Stimulated activated CD8-positive, alpha-beta memory T cell treated with anti-CD3 and anti-CD28 coated beads, Interleukin-15, amount 100 ng/mL, for 4 hours (primary cell): ENCODE measurements around the gene HORMAD2.

Source experiments
- DNase-seq, 2 donors: peaks; one replicate each; pipeline ENCODE4 v3.0.0-alpha.2; 2020; ENCODE audit warnings: low read depth in 2 of 2

Gene HORMAD2, protein sequence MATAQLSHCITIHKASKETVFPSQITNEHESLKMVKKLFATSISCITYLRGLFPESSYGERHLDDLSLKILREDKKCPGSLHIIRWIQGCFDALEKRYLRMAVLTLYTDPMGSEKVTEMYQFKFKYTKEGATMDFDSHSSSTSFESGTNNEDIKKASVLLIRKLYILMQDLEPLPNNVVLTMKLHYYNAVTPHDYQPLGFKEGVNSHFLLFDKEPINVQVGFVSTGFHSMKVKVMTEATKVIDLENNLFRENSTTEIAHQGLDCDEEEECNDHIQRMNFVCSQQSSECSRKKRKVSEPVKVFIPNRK

DNA sequence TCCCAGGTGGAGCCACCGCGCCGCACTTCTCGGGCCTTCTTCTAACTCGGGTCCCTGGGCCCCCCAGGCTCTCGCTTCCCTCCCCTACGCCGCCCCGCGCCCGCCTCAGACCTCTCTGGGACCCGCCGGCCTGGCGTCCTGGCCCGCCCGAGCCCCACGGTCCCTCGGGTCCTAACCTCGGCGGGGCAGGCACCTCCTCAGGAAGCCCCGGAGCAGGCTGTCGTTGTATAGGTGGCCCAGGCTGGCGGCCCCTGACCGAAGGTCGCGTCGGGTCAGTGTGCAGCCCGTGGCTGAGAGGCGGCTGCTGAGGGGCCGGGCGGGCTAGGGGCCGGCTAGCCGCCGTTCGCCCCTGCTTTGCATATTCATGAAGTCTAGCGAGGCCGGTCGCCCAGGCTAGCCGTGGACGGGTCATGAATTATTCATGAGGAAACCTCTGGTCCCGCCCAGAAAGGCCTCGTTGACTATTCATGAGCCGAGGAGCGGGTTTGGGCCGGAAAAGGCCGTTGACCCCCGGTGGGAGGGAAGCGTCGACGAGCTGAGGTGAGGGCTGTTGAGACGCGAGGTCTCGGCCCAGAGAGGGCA, at the start of gene HORMAD2:
TSS of gene HORMAD2 (plus strand) at position 513 of the 582 bp plus-strand sequence. CDS start 13,489 bp downstream, outside the sequence.
- no peak for DNase-seq

DNA sequence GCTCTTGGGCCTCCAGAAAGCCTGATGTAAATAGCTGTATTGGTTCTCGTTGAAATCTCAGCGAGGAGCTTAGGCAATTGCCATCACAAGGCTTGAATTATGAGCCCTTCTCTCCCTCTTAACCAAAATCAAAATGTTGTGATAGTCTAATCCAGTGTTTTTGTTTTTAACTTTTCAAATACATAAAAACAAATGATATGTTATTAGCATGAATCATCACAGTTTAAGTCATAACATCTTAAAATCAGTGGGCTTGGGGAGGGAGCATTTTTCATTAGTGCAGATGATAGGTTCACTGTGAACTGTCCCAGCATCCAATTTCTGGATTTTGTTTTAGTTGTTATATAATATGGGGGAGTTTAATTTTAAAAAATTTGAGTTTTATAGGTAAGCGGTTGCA, 48.9 kb upstream of the HORMAD2 start:
- no peak for DNase-seq

DNA sequence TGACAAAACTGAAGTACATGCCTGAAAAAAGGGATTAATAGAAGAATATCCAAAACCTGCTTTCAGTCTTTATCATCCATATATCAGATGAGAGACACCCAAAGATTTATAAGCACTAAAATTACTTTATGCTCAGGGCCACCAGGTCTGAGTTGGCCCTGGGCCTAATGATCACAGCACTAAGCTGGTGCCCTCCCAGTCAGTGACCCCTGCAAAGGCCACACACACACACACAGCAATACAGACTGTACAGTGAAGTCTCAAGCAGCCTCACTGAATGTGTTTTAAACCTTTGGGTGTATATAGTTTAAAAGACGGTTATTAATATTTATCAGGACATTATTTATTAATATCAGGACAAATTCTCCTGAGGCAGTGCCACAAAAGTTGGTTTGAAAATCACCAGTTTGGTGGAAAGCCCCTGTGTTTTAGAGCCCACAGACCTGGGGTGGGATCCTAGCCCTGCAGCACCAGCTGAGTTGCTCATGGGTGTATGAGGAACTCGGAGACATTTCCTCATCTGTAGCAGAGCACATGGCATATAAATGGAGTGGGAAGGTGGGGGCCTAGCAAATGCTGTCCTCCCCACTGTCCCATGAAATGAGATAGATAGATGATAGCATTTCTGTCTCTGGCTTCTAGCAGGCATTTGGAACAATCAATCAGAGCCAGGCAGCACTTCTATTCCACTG, 48.4 kb upstream of the HORMAD2 start:
- DNase-seq: no peak

DNA sequence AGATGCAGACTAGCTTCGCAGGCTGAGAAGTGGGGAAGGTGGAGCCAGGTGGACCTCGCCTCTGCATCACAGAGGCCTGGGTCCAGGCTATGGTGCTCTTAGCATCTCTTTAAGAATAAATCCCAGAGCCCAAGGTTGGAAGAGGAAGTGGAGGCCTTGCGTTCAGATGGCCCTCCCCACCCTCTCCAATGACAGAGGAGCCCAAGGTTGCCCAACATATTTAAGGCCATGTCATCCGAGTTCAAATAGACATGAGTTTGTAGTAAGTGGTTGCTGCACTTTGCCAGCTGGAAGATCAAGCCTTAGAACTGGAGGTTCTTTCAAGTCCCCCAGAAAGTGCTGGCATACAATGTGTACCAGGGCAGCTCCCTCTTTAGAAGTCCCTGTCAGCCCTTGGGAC, 47.1 kb upstream of the HORMAD2 start:
- no peak for DNase-seq

GRCh38 chr22:30033901-30034300, 46.4 kb upstream of the HORMAD2 start:
- DNase-seq: no peak

DNA sequence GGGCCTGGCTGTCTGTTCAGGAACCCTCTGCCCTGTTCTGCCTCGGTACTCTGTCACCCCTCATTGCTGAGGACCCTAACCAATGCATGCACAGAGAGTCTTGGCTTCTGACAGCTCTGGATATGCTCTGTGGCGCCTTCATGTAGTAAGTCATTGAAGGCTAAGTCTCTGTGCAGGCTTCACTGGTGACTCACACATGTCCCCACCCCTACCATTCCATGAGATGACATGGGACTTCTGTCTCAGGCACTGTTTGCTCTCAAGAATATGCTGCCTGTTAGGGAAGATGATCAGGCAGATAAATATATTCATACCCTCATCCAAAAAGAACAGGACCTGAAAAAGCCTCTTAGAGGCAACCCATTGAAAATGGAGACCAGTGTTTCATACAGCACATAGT, 43.6 kb upstream of the HORMAD2 start:
- no peak for DNase-seq

GRCh38 chr22:30038219-30038618, 42.0 kb upstream of the HORMAD2 start:
- no peak for DNase-seq

DNA sequence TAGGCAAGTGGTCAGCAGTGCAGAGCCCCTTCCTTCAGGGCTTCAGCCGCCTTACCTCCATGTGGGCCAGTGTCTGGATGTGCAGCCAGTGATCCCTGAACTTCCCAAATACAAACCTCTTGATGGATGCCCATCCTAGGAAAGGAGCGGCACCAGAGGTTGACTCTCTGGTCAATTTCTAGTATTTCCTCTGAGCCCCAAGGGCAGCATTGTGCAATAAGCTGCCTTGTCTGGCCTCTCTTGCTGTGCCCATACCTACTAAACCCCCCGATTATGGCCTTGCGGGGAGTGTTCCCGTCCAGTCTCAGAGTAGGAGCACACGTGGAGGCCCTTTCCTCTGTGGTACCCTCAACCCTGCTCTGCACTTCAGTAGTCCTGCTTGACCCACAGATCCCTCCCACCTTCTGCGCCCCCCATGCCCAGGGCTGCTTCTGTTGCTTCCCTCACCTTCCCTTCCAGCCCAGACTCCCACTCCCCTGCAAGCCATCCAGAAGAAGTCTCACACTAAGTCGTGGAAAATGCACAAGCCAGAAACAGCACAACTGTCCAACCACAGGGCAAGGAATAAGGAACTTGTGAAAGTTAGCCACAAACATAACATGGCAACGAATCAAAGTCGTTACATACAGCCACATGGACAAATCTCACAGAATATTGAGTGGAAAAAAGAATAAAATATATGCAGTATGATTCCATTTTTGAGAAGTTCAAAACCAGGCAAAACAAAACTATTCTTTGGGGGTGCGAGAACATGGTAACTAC, 39.6 kb upstream of the HORMAD2 start:
- DNase-seq: no peak

- no peak for DNase-seq
Observed at GRCh38 chr22:30041475-30041874, 38.8 kb upstream of the HORMAD2 start.

GRCh38 chr22:30041881-30042280, 38.4 kb upstream of the HORMAD2 start:
- DNase-seq: no peak

GRCh38 chr22:30043161-30043560, 37.1 kb upstream of the HORMAD2 start:
- no peak for DNase-seq

DNA sequence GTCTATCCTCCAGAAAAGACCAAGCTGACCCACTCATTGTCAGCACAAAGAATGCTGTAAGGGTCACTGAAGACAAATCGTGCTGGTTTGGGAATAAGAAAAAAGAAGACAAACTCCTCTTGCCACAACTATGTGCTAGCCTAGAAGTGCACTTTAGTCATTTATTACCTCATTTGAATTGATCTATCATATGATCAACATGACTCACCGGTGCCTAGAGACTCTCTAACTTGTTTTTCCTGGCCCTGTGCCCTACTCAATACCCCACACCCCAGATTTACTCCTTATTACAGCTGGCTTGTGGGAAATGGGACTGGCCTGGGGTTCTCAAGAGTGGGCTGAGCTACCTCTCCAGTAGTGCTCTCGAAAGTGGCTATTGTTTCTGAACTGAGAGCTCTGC, 35.9 kb upstream of the HORMAD2 start:
- no peak for DNase-seq

- no peak for DNase-seq
Observed at GRCh38 chr22:30044881-30045493, 35.3 kb upstream of the HORMAD2 start.

- DNase-seq: no peak
Observed at GRCh38 chr22:30045494-30045887, 34.8 kb upstream of the HORMAD2 start.

DNA sequence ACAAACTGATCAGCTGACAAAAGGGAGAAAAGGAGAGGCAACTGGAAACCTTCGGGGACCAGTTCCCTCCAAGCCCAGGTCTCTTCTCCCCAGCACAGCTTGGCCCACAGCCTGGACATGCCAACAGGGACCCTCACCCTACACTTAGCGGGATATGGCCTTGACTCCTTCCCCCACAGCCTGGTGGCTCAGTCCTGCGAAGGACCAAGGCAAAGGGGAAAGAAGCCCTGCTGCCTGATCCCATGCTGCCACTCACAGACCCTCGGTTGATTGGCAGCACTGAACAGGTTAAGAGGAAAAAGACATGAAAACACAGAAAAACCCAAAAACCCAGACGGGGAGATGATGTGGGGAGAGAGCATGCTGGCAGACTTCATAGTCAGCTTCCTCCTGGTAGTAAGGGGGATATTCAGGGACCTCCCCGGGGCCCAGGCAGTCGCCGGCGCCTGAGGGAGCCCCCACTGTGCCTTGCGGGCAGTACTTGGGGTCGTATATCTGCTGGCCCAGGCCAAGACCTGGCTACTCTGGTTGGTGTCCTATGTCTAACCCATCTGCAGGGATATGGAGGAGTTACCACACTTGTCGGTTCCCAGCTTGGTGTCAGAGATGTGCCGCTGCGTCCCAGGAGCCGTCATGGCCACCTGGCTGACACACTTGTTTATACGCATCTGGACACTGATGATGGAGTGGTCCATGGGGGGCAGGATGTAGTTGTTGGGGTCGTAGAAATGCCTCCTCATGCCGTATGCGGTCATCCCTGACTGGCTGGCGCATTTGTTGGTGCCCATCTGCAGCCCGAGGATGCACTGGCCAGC, 34.2 kb upstream of the HORMAD2 start:
- DNase-seq: no peak

- DNase-seq: no peak
Observed at GRCh38 chr22:30046716-30047363, 33.4 kb upstream of the HORMAD2 start.

DNA sequence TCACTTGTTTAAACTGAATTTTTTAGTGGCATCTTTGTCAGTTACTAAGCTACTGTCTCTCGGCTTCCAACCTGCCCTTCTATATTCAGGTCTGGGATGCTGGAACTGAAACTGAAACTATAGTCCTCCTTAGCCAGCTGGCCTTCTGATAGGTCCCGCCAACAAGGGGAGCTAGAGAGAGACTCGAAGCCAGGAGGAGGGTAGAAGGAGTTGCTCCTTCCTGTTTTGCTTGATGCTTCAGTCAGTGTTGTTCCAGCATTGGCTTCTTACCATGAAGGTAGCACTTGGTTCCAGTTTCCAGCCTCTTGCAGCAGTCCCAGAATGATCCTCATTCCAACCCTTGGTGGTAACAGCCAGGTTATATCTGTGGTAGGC, 32.9 kb upstream of the HORMAD2 start:
- DNase-seq: no peak

DNA sequence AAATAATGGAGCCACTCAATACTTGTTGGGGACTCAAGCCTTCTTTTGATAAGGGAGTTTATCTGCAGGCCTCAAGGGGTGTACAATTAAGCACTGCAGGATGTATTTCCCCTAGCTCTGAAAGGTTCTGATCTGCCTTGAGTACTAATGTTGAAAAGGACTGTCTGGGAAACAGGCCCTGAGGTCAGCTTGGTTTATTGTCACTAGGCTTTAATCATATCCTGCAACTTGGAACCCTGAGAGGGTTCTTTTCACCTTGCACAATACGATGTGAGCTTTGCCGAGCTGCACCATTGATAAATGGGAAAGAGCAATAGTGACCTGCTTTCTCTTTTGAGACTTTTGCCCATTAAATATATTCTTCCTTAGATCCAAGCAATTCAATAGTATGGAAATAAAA, 31.6 kb upstream of the HORMAD2 start:
- DNase-seq: no peak

DNA sequence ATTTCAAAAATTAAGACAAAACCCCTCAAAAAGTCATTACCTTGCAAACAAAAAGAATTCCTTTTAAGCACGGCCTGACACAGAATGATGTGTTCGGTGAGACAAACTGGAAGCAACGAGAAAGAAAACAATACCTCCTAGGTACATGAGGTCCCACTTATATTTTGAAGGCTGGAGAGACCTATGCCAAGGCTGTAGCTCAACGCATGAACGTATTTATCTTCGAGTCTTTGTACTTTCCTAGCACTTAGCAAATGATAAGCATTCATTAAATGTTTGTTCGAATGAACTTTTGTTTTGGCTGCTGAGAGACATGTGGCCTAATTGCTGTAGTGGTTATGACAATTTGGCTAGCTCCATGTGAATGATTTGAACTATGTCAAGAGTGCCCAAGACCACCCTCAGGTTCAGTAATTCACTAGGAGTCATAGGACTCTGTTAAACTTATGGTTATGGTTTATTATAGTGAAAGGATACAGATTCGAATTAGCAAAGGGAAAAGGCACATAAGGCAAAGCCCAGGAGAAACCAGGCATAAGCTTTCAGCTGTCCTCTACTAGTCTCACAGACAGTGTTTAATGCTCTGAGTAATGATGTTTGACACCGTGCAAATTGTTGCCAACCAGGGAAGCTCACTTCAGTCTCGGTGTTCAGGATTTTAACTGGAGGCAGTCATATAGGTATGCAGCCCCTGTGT, 26.0 kb upstream of the HORMAD2 start:
- no peak for DNase-seq

GRCh38 chr22:30054764-30055069, 25.5 kb upstream of the HORMAD2 start:
- DNase-seq: no peak
